Measurements from ENCODE around the gene MCM10. TPM values are rescaled to one million over a fixed set of nuclear protein-coding genes. Genes with fewer than 3 reads are reported as not detected.

The MCM10 gene
- polyA plus RNA-seq, 2 donors, result 1.4 to 2.6 TPM

- Histone ChIP-seq H3K27me3 (ENCODE audit: control insufficient read depth in 1 of 2, insufficient read depth in 2 of 2, low read length in 2 of 2) (no peaks in the 10 kb centered on the region), H3K27ac (ENCODE audit: low read depth in 2 of 2, low read length in 1 of 2) (no peak overlapping the region), H3K9me3 (ENCODE audit: control insufficient read depth in 2 of 2, insufficient read depth in 1 of 2, low read depth in 1 of 2, low read length in 1 of 2) (no peaks in the 10 kb centered on the region), H3K36me3 (ENCODE audit: control insufficient read depth in 2 of 2, insufficient read depth in 2 of 2, low read length in 1 of 2) (no peaks in the 10 kb centered on the region), H3K4me3 (ENCODE audit: low read depth in 1 of 2, low read length in 2 of 2) (no peak overlapping the region), H3K4me1 (ENCODE audit: control insufficient read depth in 2 of 2, insufficient read depth in 2 of 2, low read length in 1 of 2) (no peaks in the 10 kb centered on the region)
- 61 to 76% methylated on average over 5 of the region's 5 CpGs for WGBS, 2 donors
These were observed 45.4 kb downstream of the MCM10 start for GRCh38 chr10:13206546-13207443.

GRCh38 chr10:13213163-13213562 is 51.8 kb downstream of the MCM10 start:
- H3K36me3 ChIP-seq (ENCODE audit: control insufficient read depth in 2 of 2, insufficient read depth in 2 of 2, low read length in 1 of 2), result no peaks in the 10 kb centered on the region
- no peak overlapping the region for H3K4me3 ChIP-seq (ENCODE audit: low read depth in 1 of 2, low read length in 2 of 2)
- 81 to 84% methylated on average over 7 of the region's 7 CpGs for WGBS, 2 donors
- H3K27ac ChIP-seq (ENCODE audit: low read depth in 2 of 2, low read length in 1 of 2), result no peak overlapping the region
- H3K4me1 ChIP-seq (ENCODE audit: control insufficient read depth in 2 of 2, insufficient read depth in 2 of 2, low read length in 1 of 2), result no peaks in the 10 kb centered on the region
- no peaks in the 10 kb centered on the region for H3K9me3 ChIP-seq (ENCODE audit: control insufficient read depth in 2 of 2, insufficient read depth in 1 of 2, low read depth in 1 of 2, low read length in 1 of 2)
- H3K27me3 ChIP-seq (ENCODE audit: control insufficient read depth in 1 of 2, insufficient read depth in 2 of 2, low read length in 2 of 2), result no peaks in the 10 kb centered on the region

- no peaks in the 10 kb centered on the region for H3K36me3 ChIP-seq (ENCODE audit: control insufficient read depth in 2 of 2, insufficient read depth in 2 of 2, low read length in 1 of 2)
- H3K4me3 ChIP-seq (ENCODE audit: low read depth in 1 of 2, low read length in 2 of 2), result no peak overlapping the region
- H3K4me1 ChIP-seq (ENCODE audit: control insufficient read depth in 2 of 2, insufficient read depth in 2 of 2, low read length in 1 of 2), result no peaks in the 10 kb centered on the region
- 92 to 95% methylated on average over 4 of the region's 4 CpGs for WGBS, 2 donors
- no peaks in the 10 kb centered on the region for H3K9me3 ChIP-seq (ENCODE audit: control insufficient read depth in 2 of 2, insufficient read depth in 1 of 2, low read depth in 1 of 2, low read length in 1 of 2)
- H3K27me3 ChIP-seq (ENCODE audit: control insufficient read depth in 1 of 2, insufficient read depth in 2 of 2, low read length in 2 of 2), result no peaks in the 10 kb centered on the region
- no peak overlapping the region for H3K27ac ChIP-seq (ENCODE audit: low read depth in 2 of 2, low read length in 1 of 2)
These were observed 57.5 kb downstream of the MCM10 start for GRCh38 chr10:13218878-13219277.

- Histone ChIP-seq H3K27me3 (ENCODE audit: control insufficient read depth in 1 of 2, insufficient read depth in 2 of 2, low read length in 2 of 2) (no peaks in the 10 kb centered on the region), H3K4me1 (ENCODE audit: control insufficient read depth in 2 of 2, insufficient read depth in 2 of 2, low read length in 1 of 2) (no peaks in the 10 kb centered on the region), H3K9me3 (ENCODE audit: control insufficient read depth in 2 of 2, insufficient read depth in 1 of 2, low read depth in 1 of 2, low read length in 1 of 2) (no peaks in the 10 kb centered on the region), H3K27ac (ENCODE audit: low read depth in 2 of 2, low read length in 1 of 2) (no peak overlapping the region), H3K4me3 (ENCODE audit: low read depth in 1 of 2, low read length in 2 of 2) (no peak overlapping the region), H3K36me3 (ENCODE audit: control insufficient read depth in 2 of 2, insufficient read depth in 2 of 2, low read length in 1 of 2) (no peaks in the 10 kb centered on the region)
- WGBS, 2 donors, result 62 to 75% methylated on average over 12 of the region's 12 CpGs
These were observed 58.6 kb downstream of the MCM10 start for GRCh38 chr10:13219685-13220670.

- Histone ChIP-seq H3K4me1 (ENCODE audit: control insufficient read depth in 2 of 2, insufficient read depth in 2 of 2, low read length in 1 of 2) (no peaks in the 10 kb centered on the region), H3K36me3 (ENCODE audit: control insufficient read depth in 2 of 2, insufficient read depth in 2 of 2, low read length in 1 of 2) (no peaks in the 10 kb centered on the region), H3K4me3 (ENCODE audit: low read depth in 1 of 2, low read length in 2 of 2) (no peak overlapping the region), H3K9me3 (ENCODE audit: control insufficient read depth in 2 of 2, insufficient read depth in 1 of 2, low read depth in 1 of 2, low read length in 1 of 2) (no peaks in the 10 kb centered on the region), H3K27me3 (ENCODE audit: control insufficient read depth in 1 of 2, insufficient read depth in 2 of 2, low read length in 2 of 2) (no peaks in the 10 kb centered on the region), H3K27ac (ENCODE audit: low read depth in 2 of 2, low read length in 1 of 2) (no peak overlapping the region)
- WGBS, 2 donors, result 58 to 66% methylated on average over 8 of the region's 8 CpGs
These were observed 60.2 kb downstream of the MCM10 start for GRCh38 chr10:13221572-13221971.

- 88 to 91% methylated on average over 6 of the region's 6 CpGs for WGBS, 2 donors
- H3K4me1 ChIP-seq (ENCODE audit: control insufficient read depth in 2 of 2, insufficient read depth in 2 of 2, low read length in 1 of 2), result no peaks in the 10 kb centered on the region
- H3K27me3 ChIP-seq (ENCODE audit: control insufficient read depth in 1 of 2, insufficient read depth in 2 of 2, low read length in 2 of 2), result no peaks in the 10 kb centered on the region
- H3K27ac ChIP-seq (ENCODE audit: low read depth in 2 of 2, low read length in 1 of 2), result no peak overlapping the region
- H3K9me3 ChIP-seq (ENCODE audit: control insufficient read depth in 2 of 2, insufficient read depth in 1 of 2, low read depth in 1 of 2, low read length in 1 of 2), result no peaks in the 10 kb centered on the region
- no peaks in the 10 kb centered on the region for H3K36me3 ChIP-seq (ENCODE audit: control insufficient read depth in 2 of 2, insufficient read depth in 2 of 2, low read length in 1 of 2)
- H3K4me3 ChIP-seq (ENCODE audit: low read depth in 1 of 2, low read length in 2 of 2), result no peak overlapping the region
These were observed 60.8 kb downstream of the MCM10 start for GRCh38 chr10:13222151-13222550.

GRCh38 chr10:13222566-13222965 is 61.2 kb downstream of the MCM10 start:
- no peaks in the 10 kb centered on the region for H3K27me3 ChIP-seq (ENCODE audit: control insufficient read depth in 1 of 2, insufficient read depth in 2 of 2, low read length in 2 of 2)
- H3K27ac ChIP-seq (ENCODE audit: low read depth in 2 of 2, low read length in 1 of 2), result no peak overlapping the region
- WGBS, 2 donors, result 95 to 96% methylated on average over 7 of the region's 7 CpGs
- no peak overlapping the region for H3K4me3 ChIP-seq (ENCODE audit: low read depth in 1 of 2, low read length in 2 of 2)
- H3K4me1 ChIP-seq (ENCODE audit: control insufficient read depth in 2 of 2, insufficient read depth in 2 of 2, low read length in 1 of 2), result no peaks in the 10 kb centered on the region
- no peaks in the 10 kb centered on the region for H3K36me3 ChIP-seq (ENCODE audit: control insufficient read depth in 2 of 2, insufficient read depth in 2 of 2, low read length in 1 of 2)
- H3K9me3 ChIP-seq (ENCODE audit: control insufficient read depth in 2 of 2, insufficient read depth in 1 of 2, low read depth in 1 of 2, low read length in 1 of 2), result no peaks in the 10 kb centered on the region

GRCh38 chr10:13223241-13223640 is 61.9 kb downstream of the MCM10 start:
- Histone ChIP-seq H3K9me3 (ENCODE audit: control insufficient read depth in 2 of 2, insufficient read depth in 1 of 2, low read depth in 1 of 2, low read length in 1 of 2) (no peaks in the 10 kb centered on the region), H3K27me3 (ENCODE audit: control insufficient read depth in 1 of 2, insufficient read depth in 2 of 2, low read length in 2 of 2) (no peaks in the 10 kb centered on the region), H3K4me1 (ENCODE audit: control insufficient read depth in 2 of 2, insufficient read depth in 2 of 2, low read length in 1 of 2) (no peaks in the 10 kb centered on the region), H3K4me3 (ENCODE audit: low read depth in 1 of 2, low read length in 2 of 2) (no peak overlapping the region), H3K36me3 (ENCODE audit: control insufficient read depth in 2 of 2, insufficient read depth in 2 of 2, low read length in 1 of 2) (no peaks in the 10 kb centered on the region), H3K27ac (ENCODE audit: low read depth in 2 of 2, low read length in 1 of 2) (no peak overlapping the region)
- 92 to 96% methylated on average over 9 of the region's 9 CpGs for WGBS, 2 donors

GRCh38 chr10:13224210-13224995 is 63.0 kb downstream of the MCM10 start:
- H3K4me1 ChIP-seq (ENCODE audit: control insufficient read depth in 2 of 2, insufficient read depth in 2 of 2, low read length in 1 of 2), result no peaks in the 10 kb centered on the region
- H3K36me3 ChIP-seq (ENCODE audit: control insufficient read depth in 2 of 2, insufficient read depth in 2 of 2, low read length in 1 of 2), result no peaks in the 10 kb centered on the region
- H3K27me3 ChIP-seq (ENCODE audit: control insufficient read depth in 1 of 2, insufficient read depth in 2 of 2, low read length in 2 of 2), result no peaks in the 10 kb centered on the region
- H3K9me3 ChIP-seq (ENCODE audit: control insufficient read depth in 2 of 2, insufficient read depth in 1 of 2, low read depth in 1 of 2, low read length in 1 of 2), result no peaks in the 10 kb centered on the region
- no peak overlapping the region for H3K4me3 ChIP-seq (ENCODE audit: low read depth in 1 of 2, low read length in 2 of 2)
- 88 to 89% methylated on average over 11 of the region's 11 CpGs for WGBS, 2 donors
- H3K27ac ChIP-seq (ENCODE audit: low read depth in 2 of 2, low read length in 1 of 2), result no peak overlapping the region
